Activated CD8-positive, alpha-beta memory T cell treated with anti-CD3 and anti-CD28 coated beads for 1 hour (primary cell): ENCODE data around the gene TEX52.
A peak's percentile ranks its signal among the peaks of the same experiment; 100 is the strongest.

Experiments
- DNase-seq, 2 donors: peaks; one replicate each; pipeline ENCODE4 v3.0.0-alpha.2; 2020; ENCODE audit warnings: low read depth in 1 of 2; ENCODE audit errors: extremely low read depth in 1 of 2

TEX52 gene

DNA sequence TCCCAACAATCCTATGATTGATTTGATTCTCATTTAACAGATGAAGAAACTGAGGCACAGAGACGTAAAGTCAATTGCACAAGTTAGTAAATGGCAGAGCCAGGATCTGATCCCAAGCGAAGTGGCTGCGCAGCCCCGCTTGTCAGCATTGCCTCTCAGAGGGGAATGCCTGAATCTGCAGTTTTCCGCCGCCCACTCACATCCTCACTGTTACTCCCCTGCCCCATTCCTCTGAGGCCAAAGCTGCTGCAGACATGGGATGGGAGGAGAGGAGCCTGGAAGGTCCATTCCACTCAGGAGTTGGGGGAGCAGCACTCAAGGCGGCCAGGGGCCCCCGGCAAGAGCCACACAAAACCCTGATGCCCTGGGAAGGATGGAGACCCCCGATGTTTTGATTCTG is 23.0 kb downstream of the TEX52 start:
- DNase-seq: no peak

DNA sequence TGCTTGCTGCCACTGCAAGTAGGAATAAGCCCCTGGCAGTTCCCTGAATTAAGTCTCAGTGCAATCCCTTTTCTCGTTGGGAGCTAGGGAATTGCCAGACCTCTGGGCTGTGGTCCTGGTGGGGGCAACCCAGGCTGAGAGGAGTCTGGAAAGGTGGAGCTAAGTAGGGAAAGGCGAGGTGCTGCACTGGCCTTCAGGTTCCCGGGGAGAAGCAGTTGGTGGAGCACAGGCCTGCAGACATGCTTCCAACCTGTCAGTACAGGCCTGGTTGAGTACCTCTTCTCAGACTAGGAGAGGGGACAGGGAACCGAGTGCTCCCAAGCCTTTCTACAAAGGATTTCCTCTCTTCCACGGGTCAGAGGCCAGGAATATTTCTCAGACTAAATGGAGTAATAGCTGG is 23.5 kb downstream of the TEX52 start:
- no peak for DNase-seq

DNA sequence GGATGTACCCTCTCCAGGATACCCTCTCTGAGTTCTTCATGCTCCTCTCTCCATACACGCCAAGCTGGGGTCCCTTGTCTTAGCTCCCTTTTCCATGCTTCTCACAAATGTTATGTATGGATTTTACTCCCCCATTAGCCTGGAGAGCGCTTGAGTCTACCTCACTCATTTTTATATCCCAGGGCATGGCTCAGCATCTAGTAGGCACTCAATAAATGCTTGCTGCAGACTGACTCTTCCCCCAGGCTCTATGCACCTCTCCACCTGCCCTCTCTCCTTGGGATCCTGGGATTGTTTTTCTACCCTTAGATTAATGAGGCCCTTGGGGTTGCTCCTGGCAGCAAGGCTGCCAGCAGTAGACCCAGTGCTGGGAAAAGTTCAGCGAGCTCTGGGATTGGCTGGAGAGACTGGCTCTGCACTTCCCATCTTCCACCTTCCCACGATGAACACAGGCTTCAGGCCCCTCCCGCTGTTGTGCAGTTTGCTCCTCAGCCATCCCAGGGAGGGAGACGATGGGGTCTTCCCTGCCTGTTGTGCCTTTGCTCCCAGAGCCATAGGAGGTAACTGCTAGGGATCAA is 24.2 kb downstream of the TEX52 start:
- DNase-seq: no peak

DNA sequence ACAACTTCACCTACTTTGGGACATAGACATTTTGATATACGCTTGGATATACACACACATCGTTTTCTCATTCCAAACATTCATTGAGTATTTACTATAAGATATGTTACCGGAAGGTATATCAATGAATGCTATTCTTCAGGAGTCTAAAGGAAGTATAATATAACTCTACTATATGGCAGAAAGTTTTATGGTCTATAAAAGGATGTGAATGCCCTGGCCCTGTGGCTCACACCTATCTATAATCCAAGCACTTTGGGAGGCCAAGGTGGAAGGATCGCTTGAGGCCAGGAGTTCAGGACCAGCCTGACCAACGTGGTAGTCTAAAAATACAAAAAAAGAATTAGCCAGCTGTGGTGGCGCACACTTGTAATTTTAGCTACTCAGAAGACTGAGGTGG is 27.6 kb downstream of the TEX52 start:
- no peak for DNase-seq

DNA sequence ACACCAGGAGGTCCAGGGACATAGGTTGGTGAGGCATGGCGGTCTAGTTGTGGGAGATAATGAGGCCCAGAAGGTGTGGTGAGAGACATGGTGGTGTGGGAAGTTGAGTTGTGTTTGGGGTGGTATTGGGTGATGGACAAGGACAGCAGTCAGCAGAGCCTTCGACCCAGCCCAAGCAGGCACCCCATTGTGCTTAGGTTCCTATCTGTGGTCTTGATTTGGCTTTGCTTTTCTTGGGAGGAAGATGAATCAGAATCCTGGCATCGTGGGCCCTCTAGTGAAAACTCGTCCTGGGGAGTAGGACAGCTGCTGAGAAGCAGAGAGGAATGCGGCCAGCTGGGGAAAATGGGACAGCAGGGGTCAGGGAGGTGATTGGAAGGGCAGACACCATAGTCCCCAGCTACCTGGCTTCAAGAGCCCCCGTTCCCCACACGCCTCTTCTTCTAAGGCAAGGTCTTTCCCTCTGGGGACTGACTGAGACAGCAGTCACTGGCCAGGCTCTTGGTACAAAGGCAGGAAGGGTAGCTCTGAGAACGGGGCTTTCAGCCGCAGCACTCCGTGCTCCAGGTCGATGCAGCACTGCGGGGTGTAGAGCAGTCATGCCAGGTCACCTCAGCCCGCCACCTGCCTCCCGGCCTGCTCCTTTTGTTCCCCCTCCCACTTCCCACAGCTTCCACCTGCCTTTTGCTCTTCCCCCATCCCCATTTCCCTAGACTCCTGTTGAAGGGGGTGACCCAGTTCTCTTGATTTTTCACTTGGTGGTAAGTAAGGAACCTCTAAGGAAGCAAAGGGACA is 29.9 kb downstream of the TEX52 start:
- no peak for DNase-seq

DNA sequence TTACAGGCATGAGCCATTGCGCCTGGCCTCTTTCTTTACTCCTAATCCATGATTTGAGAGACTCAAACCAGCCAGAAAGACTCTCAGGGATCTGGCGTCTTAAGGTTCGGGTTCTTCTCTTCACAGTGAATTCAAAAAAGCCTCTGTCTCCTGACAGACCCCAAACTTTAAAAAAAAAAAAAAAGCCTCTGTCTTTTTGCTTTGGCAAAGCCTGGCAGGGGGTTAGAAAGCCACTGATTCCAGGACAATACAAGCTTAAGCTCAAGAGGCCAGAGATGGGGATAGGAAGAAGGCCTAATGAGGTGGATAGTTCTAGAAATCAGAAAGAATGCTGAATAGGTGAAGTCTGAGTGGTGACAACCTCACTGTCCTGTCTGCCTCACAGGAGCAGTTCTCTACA is 30.8 kb downstream of the TEX52 start:
- DNase-seq: no peak

DNA sequence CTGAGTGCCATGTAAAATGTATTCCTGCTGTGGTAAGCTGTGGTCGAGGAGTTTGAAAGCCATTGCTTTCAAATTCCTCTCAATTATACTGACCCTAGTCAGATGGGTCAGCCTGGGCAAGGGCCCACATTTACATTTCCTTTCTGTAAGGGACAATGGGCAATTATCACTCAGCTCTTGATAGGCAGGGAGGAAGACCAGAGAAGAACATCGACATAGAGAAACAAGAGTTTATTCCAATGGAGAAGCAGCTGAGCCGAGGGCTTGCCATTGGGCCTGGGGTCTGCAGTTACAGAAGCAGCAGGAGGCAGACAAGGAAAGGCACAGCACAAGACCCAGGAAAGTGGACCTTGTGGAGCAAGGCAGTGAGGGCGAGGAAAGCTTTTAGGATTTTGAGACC is 31.7 kb downstream of the TEX52 start:
- DNase-seq: no peak

DNA sequence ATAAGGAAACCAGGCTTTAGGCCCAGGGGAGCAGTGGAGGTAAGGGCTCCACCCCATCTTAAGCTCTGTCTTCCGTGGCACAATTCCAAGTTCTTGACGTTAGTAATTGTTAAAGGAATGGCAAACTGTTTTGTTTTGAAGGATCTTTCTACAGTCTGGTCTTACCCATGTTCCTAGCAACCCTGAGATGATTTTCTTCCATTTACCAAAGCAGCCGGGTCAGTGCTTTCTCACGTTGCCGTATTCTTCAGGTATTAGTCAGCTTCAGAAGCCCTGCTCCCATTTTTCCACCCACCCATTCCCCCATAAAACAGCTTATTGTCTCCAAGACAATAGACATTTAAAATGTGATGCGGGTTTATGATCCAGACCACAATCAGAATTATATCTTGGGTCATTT is 32.3 kb downstream of the TEX52 start:
- no peak for DNase-seq

DNA sequence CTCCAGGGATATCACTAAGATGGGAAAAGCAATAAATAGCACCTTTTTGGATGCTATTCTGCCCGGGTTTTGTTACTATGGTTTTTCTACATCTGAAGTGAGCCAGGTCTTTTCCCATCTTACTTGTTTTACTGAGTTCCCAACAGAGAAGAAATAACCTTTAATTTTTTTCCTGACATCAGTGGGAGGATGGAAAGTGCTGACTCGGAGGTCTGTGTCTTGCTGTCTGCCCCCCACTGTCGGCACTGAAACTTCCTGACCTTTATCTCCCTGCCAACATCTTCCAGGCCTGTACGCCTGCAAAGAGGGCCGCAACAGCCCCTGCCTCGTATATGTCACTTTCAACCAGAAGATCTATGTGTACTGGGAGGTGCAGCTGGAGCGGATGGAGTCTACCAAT is 33.4 kb downstream of the TEX52 start:
- DNase-seq: no peak

DNA sequence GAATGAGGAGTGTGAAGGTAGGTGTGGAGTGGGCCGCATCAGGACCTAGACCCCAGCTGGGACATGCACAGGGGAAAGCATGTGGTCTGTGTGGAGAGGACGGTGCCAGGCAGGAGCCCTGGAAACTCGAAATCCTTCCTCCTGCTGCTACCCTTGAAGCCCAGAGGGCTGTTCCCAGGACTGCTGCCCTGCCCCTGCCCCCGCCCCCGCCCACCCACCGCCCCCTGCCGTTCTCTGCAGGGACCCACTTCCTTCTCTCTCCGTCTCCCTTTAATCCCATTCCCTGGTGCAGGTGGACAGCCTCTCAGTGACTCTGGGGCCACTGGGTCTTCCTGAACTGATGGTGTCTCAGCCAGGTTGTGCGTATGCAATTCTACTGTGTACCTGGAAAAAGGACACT is 36.4 kb downstream of the TEX52 start:
- DNase-seq: no peak

DNA sequence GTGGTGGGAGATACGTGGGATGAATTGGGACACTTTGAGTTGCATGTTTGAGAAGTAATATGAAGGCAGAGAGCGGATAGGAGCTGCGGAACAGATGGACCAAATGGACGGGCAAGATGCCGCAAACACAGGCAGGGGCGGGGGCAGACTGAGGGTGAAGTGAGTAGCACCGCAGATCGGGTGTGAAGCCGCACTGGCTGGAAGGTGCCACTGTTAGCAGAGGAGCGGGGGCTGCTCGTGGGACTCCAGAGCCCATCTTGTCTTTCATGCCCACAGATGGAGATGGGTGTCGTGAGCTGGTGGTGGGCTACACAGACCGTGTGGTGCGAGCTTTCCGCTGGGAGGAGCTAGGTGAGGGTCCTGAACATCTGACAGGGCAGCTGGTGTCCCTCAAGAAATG is 37.0 kb downstream of the TEX52 start:
- no peak for DNase-seq

DNA sequence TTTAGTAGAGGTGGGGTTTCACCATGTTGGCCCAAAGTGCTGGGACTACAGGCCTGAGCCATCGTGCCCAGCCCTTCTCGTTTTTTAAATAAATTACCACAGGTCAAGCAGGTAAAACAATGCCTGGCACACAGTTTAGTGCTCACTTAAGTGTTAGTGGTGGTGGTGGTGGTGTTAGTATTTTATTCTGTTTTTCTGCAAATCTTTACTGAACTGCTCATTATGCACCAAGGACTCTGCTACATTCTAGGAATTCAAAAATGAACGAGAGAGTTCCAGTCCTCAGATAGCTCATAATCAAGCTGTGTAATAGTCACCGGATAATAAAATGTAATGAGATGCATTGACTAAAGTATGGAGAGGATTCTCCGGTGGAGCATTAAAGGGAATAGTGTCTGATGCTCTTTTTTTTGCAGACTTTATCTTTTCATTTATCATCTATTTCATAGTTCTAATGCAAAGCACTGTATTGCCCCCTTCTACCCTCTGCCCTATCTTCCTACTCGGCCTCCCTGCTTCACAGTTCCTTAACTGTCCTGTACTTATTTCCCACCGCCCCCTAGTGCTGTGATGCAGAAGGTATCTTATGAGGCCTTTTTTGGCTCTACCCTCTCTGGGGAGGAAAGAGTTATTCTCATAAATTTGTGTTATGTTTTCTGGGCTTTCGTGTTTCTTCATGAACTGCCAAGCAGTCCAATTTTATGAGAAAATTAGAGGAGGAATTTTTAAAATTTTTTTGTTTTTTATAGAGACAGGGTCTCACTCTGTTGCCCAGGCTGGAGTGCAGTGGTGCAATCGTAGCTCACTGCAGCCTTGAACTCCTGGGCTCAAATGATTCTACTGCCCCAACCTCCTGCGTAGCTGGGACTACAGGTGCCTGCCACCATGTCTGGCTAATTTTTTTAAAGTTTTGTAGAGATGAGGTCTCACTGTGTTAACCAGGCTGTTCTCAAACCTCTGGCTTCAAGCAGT is 43.3 kb downstream of the TEX52 start:
- DNase-seq: peak in 1 of 2 donors; percentile 17

DNA sequence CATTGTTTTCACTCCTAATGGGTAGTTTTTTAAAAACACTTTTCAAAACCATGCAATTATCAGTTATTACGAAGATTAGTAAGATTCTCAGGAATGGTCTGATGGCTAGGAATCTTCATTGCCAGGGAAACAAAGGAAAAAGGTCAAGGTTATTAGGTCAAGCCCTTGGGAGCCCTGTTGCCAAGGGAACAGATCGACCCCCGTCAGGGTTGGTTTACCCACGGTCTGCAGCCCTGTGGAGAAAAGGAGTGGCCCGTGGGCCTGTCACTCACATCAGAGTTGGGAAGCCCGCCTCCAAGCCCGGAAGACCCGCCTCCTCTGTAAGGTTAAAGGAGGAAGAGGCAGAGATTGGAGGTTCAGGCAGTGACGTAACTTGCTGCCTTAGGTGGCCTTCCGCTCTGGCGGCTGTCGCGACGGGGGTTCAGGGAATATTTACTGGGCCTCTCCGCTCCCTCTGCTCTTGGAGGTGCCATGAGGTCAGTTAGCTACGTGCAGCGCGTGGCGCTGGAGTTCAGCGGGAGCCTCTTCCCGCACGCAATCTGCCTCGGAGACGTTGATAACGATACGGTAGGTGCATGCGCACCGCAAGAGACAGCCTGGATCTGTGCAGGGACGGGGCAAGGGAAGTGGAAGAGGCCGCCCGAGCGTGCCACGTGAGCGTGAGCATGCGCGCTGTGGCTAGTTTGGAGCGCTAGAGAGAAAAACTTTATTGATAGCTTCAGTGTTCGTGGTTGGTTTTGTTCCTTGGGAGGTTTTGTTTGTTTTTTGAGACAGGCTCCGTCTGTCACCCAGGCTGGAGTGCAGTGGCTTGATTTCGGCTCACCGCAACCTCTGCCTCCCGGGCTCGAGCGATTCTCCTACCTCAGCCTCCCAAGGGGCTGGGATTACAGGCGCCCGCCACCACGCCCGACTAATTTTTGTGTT is 44.3 kb downstream of the TEX52 start, which contains the start of gene ITFG2:
Gene ITFG2, plus strand, starts transcription at position 379 of the 924 bp plus-strand sequence. Its CDS starts 93 bp downstream, at position 472.
- peak; percentile 90 to 91 for DNase-seq

DNA sequence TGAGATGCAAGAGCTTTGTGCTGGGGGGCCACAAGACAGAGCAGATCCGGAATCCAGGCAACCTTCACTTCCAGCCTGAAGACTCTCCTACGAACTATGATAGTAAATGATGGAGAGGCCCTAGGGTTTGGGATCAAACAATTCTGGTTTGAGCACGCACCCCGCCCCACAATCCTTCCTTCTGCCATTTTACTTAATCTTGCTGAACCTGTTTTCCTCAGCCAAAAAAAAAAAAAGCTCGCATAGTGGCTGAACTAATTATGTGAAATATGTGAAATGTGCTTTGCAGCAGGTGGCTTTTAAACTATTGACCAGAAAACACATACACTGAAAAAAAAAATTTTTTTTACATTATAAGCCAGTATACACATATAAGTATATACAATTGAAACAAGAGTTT is 45.0 kb downstream of the TEX52 start:
- no peak for DNase-seq

DNA sequence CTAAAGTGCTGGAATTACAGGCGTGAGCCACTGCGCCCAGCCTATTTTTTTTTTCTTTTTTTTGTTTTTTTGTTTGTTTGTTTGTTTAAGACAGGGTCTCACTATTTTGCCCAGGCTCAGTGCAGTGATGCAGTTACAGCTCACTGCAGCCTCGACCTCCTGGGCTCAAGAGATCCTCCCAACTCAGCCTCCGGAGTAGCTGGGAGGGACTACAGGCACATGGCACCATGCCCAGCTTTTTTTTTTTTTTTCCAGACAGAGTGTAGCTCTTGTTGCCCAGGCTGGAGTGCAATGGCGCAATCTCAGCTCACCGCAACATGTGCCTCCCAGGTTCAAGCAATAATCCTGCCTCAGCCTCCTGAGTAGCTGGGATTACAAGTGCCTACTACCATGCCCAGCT is 50.1 kb downstream of the TEX52 start:
- DNase-seq: no peak

DNA sequence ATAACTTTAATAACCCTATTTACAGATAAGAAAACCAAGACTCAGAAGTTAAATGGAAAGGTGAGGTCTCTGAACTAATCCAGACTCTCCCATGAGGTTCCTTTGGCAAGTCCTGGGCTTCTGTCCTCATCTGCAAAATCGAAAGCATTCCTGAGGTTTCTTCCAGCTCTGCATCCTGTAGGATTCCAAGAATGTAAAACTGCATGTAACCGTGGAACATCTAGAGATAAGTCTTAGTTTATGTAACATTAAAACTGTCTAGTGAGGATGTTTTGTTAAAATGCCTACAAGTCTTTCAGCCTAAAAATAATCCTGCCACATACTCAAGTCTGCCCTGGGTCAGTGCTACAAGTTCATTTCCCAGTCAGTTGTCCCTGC is 51.7 kb downstream of the TEX52 start:
- no peak for DNase-seq

DNA sequence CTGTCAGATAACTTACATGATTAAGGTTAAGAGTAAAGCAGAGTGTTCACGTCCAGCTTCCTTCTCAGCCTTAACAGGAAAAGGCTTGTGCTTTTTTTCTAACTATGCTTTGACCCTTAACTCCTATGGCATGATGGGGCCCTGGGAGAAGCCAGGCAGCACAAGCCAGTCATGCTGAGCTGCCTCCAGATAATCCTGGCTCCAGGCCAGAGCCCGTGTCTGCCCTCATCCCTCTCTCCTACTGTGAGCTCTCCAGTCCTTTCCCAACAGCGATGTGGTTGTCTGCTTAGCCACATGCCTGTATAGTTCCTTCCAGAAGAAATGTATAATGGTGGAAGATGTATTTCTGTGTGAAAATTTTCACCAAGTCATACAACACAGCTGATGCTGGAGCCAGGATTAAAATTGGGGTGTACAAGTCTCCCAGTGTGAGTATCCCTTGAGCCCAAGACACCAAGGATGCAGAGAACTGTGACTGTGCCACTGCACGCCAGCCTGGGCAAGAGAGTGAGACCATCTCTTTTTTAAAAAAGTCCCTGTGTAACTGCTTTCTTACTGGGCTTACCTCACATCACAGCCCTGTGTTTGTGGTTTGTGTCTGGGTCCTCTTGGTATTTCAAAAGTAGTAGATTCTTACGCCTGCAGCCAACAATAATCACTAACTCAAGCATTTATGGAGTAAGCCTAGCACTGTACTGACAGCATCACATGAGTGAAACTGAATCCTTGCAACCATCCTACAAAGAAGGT is 52.3 kb downstream of the TEX52 start:
- no peak for DNase-seq

DNA sequence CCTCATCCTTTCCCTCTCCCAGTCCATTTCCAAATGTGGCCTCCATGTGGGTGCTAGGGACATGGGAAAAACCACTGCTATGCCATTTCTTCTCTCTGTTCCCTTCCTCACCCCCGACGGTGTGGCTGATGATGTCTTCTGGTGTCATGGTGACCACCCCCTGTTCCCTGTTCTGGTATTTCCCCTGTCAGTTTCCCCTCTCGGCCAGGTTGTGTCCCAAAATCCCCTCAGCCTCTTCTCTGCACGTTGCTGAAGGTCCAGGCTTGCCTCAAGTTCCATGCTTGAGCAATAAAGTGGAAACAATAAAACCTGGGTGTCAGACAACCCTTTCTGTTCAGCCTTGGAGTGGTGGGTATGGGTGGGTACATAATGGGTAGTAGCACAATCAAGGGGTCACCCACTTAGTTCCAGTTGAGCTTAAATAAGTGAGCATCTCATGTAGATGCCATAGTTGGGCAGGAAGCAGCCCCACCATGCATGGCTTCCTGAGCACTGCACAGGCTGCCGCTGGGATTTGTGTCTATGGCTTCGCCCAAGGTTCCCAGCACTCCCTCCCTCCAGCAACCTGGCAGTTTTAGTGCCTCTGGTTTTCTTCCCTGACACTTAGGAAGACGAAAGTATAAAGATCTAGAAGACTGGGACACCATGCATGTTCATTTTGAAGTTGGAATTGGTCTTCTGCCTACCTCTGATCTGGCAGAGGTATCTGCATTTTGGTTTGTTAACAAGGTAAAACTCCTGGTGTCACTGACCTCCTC is 53.0 kb downstream of the TEX52 start:
- DNase-seq: no peak
